Activated naive CD8-positive, alpha-beta T cell treated with anti-CD3 and anti-CD28 coated beads, Interleukin-2, amount 10 ng/mL, durations not matched to agents 7 days and 5 days (primary cell): Measurements from ENCODE around the gene TOR1A. TPM values are rescaled to one million over a fixed set of nuclear protein-coding genes. Genes with fewer than 3 reads are reported as not detected.
A peak's percentile ranks its signal among the peaks of the same experiment; 100 is the strongest.

Source experiments
- ATAC-seq: fragments of 150-1000 bp; cut with Tn5 transposase; one replicate; pipeline ENCODE4 v1.10.0; 2021; ENCODE audit warnings: low read depth, moderate library complexity
- POLR2A ChIA-PET: fragments of 350-600 bp; sonication (Branson Sonifier 250); formaldehyde crosslinking; loops from one replicate; lab custom pipeline; 2021; ENCODE audit warnings: antibody characterized with exemption; lab: Charles Lee
- DNase-seq: peaks from one replicate; pipeline ENCODE4 v3.0.0; 2021
- H3K27ac Mint-ChIP-seq: one replicate; pipeline ENCODE4 v1.8.0; 2022; ENCODE audit warnings: mild to moderate bottlenecking, mixed read lengths
- H3K27me3 Mint-ChIP-seq: one replicate; pipeline ENCODE4 v1.8.0; 2022; ENCODE audit warnings: mild to moderate bottlenecking, moderate library complexity, mixed read lengths
- H3K36me3 Mint-ChIP-seq: one replicate; pipeline ENCODE4 v1.8.0; 2021; ENCODE audit warnings: mild to moderate bottlenecking, mixed read lengths
- H3K4me1 Mint-ChIP-seq: one replicate; pipeline ENCODE4 v1.8.0; 2021; ENCODE audit warnings: mixed read lengths
- H3K4me3 Mint-ChIP-seq: one replicate; pipeline ENCODE4 v1.8.0; 2022; ENCODE audit warnings: mild to moderate bottlenecking, moderate library complexity, mixed read lengths
- H3K9me3 Mint-ChIP-seq: one replicate; pipeline ENCODE4 v1.8.0; 2021; ENCODE audit warnings: mixed read lengths
- total RNA-seq, 2 experiments: library from RNA; stranded (reverse); gene quantifications; one replicate each; pipeline ENCODE4 v1.2.3, GENCODE V29; 2021

TOR1A gene
- total RNA-seq, 2 experiments from 2014 or later, result 46.6 to 47.2 TPM

GRCh38 chr9:129828969-129829368 is 5.0 kb upstream of the TOR1A start:
- Mint-ChIP-seq H3K4me3 (no peak overlapping the region), H3K27me3 (no peaks in the 10 kb centered on the region), H3K36me3 (peaks cover 15% of the 10 kb centered on the region), H3K27ac (no peak overlapping the region), H3K9me3 (no peaks in the 10 kb centered on the region), H3K4me1 (peaks cover 14% of the 10 kb centered on the region)
- POLR2A ChIA-PET, result interaction anchor here (0.6 to 1.6 kb wide), 4 partner anchors 10 to 34 kb away, joined by 3 to 4 read pairs (median 4); no protein-coding TSS in a partner anchor
- DNase-seq (no peak), ATAC-seq (no peak)

- POLR2A ChIA-PET, result no interaction called here
- Mint-ChIP-seq H3K36me3 (peaks cover 11% of the 10 kb centered on the region), H3K4me3 (no peak overlapping the region), H3K9me3 (no peaks in the 10 kb centered on the region), H3K27ac (no peak overlapping the region), H3K27me3 (no peaks in the 10 kb centered on the region), H3K4me1 (peaks cover 7% of the 10 kb centered on the region)
- ATAC-seq, result no peak
- no peak for DNase-seq
These were observed 4.1 kb upstream of the TOR1A start for GRCh38 chr9:129828051-129828450.

- Mint-ChIP-seq H3K27me3 (no peaks in the 10 kb centered on the region), H3K4me1 (peaks cover 14% of the 10 kb centered on the region), H3K4me3 (no peak overlapping the region), H3K36me3 (peaks cover 16% of the 10 kb centered on the region), H3K27ac (no peak overlapping the region), H3K9me3 (no peaks in the 10 kb centered on the region)
- POLR2A ChIA-PET, result interaction anchor here (0.8 kb wide), 1 partner anchor 9 kb away, joined by 5 read pairs; the partner anchor contains the start of genes C9orf78 and USP20
- no peak for DNase-seq
- no peak for ATAC-seq
These were observed 2.8 kb upstream of the TOR1A start for GRCh38 chr9:129826759-129827158.

- POLR2A ChIA-PET, result interaction anchor here (0.8 kb wide), 1 partner anchor 9 kb away, joined by 5 read pairs; the partner anchor contains the start of genes C9orf78 and USP20
- Mint-ChIP-seq H3K9me3 (no peaks in the 10 kb centered on the region), H3K27me3 (no peaks in the 10 kb centered on the region), H3K36me3 (peaks cover 12% of the 10 kb centered on the region), H3K27ac (no peak overlapping the region), H3K4me1 (peaks cover 14% of the 10 kb centered on the region), H3K4me3 (no peak overlapping the region)
- DNase-seq (no peak), ATAC-seq (no peak)
These were observed 2.4 kb upstream of the TOR1A start for GRCh38 chr9:129826344-129826743.

- Mint-ChIP-seq H3K27ac (peak overlapping the region; percentile 78), H3K36me3 (peaks cover 14% of the 10 kb centered on the region), H3K27me3 (no peaks in the 10 kb centered on the region), H3K4me1 (peaks cover 11% of the 10 kb centered on the region), H3K4me3 (peak overlapping the region; percentile 86), H3K9me3 (no peaks in the 10 kb centered on the region)
- DNase-seq (no peak), ATAC-seq (peak; percentile 41)
- POLR2A ChIA-PET, result interaction anchor here (1.0 to 3.2 kb wide), 6 partner anchors 12 to 65 kb away, joined by 3 to 12 read pairs (median 6); partner anchors contain the start of genes C9orf78 and USP20
These were observed 398 bp downstream of the TOR1A start for GRCh38 chr9:129823542-129823934.

- DNase-seq, result peak; percentile 49
- Mint-ChIP-seq H3K4me3 (peak overlapping the region; percentile 86), H3K27me3 (no peaks in the 10 kb centered on the region), H3K27ac (peak overlapping the region; percentile 78), H3K9me3 (no peaks in the 10 kb centered on the region), H3K36me3 (peaks cover 17% of the 10 kb centered on the region), H3K4me1 (peaks cover 12% of the 10 kb centered on the region)
- ATAC-seq, result peak; percentile 46
- POLR2A ChIA-PET, result interaction anchor here (1.0 to 3.2 kb wide), 7 partner anchors 12 to 66 kb away, joined by 3 to 12 read pairs (median 6); partner anchors contain the start of genes C9orf78 and USP20
These were observed 916 bp downstream of the TOR1A start for GRCh38 chr9:129822898-129823541.

- peaks cover 11% of the 10 kb centered on the region for H3K4me1 Mint-ChIP-seq
- no peak overlapping the region for H3K27ac Mint-ChIP-seq
- DNase-seq (no peak), ATAC-seq (no peak)
- peaks cover 18% of the 10 kb centered on the region for H3K36me3 Mint-ChIP-seq
- H3K27me3 Mint-ChIP-seq, result no peaks in the 10 kb centered on the region
- no peak overlapping the region for H3K4me3 Mint-ChIP-seq
- no peaks in the 10 kb centered on the region for H3K9me3 Mint-ChIP-seq
- POLR2A ChIA-PET, result interaction anchor here (0.7 kb wide), 1 partner anchor 12 kb away, joined by 4 read pairs; no protein-coding TSS in a partner anchor
These were observed 7.2 kb downstream of the TOR1A start for GRCh38 chr9:129816501-129817435.

- POLR2A ChIA-PET, result no interaction called here
- H3K27ac Mint-ChIP-seq, result no peak overlapping the region
- DNase-seq (no peak), ATAC-seq (no peak)
- H3K4me3 Mint-ChIP-seq, result no peak overlapping the region
- H3K9me3 Mint-ChIP-seq, result no peaks in the 10 kb centered on the region
- H3K4me1 Mint-ChIP-seq, result peaks cover 13% of the 10 kb centered on the region
- peaks cover 23% of the 10 kb centered on the region for H3K36me3 Mint-ChIP-seq
- H3K27me3 Mint-ChIP-seq, result no peaks in the 10 kb centered on the region
These were observed 8.7 kb downstream of the TOR1A start for GRCh38 chr9:129815278-129815677.

GRCh38 chr9:129814432-129815223 is 9.3 kb downstream of the TOR1A start:
- H3K27ac Mint-ChIP-seq, result peak overlapping the region; percentile 26
- no peak overlapping the region for H3K4me3 Mint-ChIP-seq
- H3K27me3 Mint-ChIP-seq, result no peaks in the 10 kb centered on the region
- POLR2A ChIA-PET, result interaction anchor here (1.1 kb wide), 1 partner anchor 20 kb away, joined by 4 read pairs; the partner anchor contains the start of genes C9orf78 and USP20
- no peak for ATAC-seq
- H3K4me1 Mint-ChIP-seq, result peaks cover 15% of the 10 kb centered on the region
- no peaks in the 10 kb centered on the region for H3K9me3 Mint-ChIP-seq
- no peak for DNase-seq
- peaks cover 23% of the 10 kb centered on the region for H3K36me3 Mint-ChIP-seq

GRCh38 chr9:129813661-129814060 is 10.3 kb downstream of the TOR1A start:
- POLR2A ChIA-PET, result no interaction called here
- Mint-ChIP-seq H3K4me3 (no peak overlapping the region), H3K9me3 (no peaks in the 10 kb centered on the region), H3K27me3 (no peaks in the 10 kb centered on the region), H3K36me3 (peaks cover 24% of the 10 kb centered on the region), H3K27ac (no peak overlapping the region), H3K4me1 (peaks cover 16% of the 10 kb centered on the region)
- DNase-seq (no peak), ATAC-seq (no peak)

- Mint-ChIP-seq H3K4me3 (no peak overlapping the region), H3K27ac (no peak overlapping the region), H3K36me3 (peaks cover 26% of the 10 kb centered on the region), H3K4me1 (peaks cover 14% of the 10 kb centered on the region), H3K27me3 (no peaks in the 10 kb centered on the region), H3K9me3 (no peaks in the 10 kb centered on the region)
- ATAC-seq (no peak), DNase-seq (no peak)
- POLR2A ChIA-PET, result interaction anchor here (0.5 to 0.7 kb wide), 2 partner anchors 56 to 994 kb away, joined by 3 to 5 read pairs; partner anchors contain the start of gene ENDOG
These were observed 11.6 kb downstream of the TOR1A start for GRCh38 chr9:129812385-129812784.

- POLR2A ChIA-PET, result interaction anchor here (0.6 kb wide), 1 partner anchor 82 kb away, joined by 5 read pairs; no protein-coding TSS in a partner anchor
- no peak overlapping the region for H3K27ac Mint-ChIP-seq
These were observed 12.0 kb downstream of the TOR1A start for GRCh38 chr9:129811967-129812363.

More at GRCh38 chr9:129811967-129812363, 12.0 kb downstream of the TOR1A start:
- peaks cover 14% of the 10 kb centered on the region for H3K4me1 Mint-ChIP-seq
- DNase-seq (no peak), ATAC-seq (no peak)
- no peaks in the 10 kb centered on the region for H3K9me3 Mint-ChIP-seq
- no peaks in the 10 kb centered on the region for H3K27me3 Mint-ChIP-seq
- H3K4me3 Mint-ChIP-seq, result no peak overlapping the region
- H3K36me3 Mint-ChIP-seq, result peaks cover 30% of the 10 kb centered on the region
